ENCODE measurements around the gene OR51B5.
"Not testable (repeated sequence)": the region's sequence is repeated elsewhere in the genome, so short reads cannot be mapped to it uniquely, and the experiment has no call there.

OR51B5 gene

GRCh38 chr11:5364214-5364613 lies 20.9 kb upstream of the OR51B5 start:
- Histone ChIP-seq H3K4me1 (peaks cover 16% of the 10 kb centered on the region), H3K4me2 (peak overlapping the region; percentile 48), H3K36me3 (no peaks in the 10 kb centered on the region), H3K27ac (no peak overlapping the region), H3K4me3 (no peak overlapping the region), H3K27me3 (no peaks in the 10 kb centered on the region), H4K20me1 (no peaks in the 10 kb centered on the region), H3K9me3 (0 out of 2 replicates have a peak, but pooled peaks cover 4% of the 10 kb centered on the region), H3K9ac (no peak overlapping the region)
- no peak for TF ChIP-seq Cebpa-rat (IDR thresholded peaks at IDR 0.05)

- H3K4me2 ChIP-seq: peak overlapping the region; percentile 48; the same call in 1 of the 2 replicates
- 0 out of 2 replicates have a peak, but pooled peaks cover 4% of the 10 kb centered on the region for H3K9me3 ChIP-seq
- H3K27ac ChIP-seq: no peak overlapping the region
- TF ChIP-seq Cebpa-rat (IDR thresholded peaks at IDR 0.05): no peak
- peaks cover 16% of the 10 kb centered on the region for H3K4me1 ChIP-seq
- H3K9ac ChIP-seq: no peak overlapping the region
- no peak overlapping the region for H3K4me3 ChIP-seq
- H4K20me1 ChIP-seq: no peaks in the 10 kb centered on the region
- no peaks in the 10 kb centered on the region for H3K36me3 ChIP-seq
- no peaks in the 10 kb centered on the region for H3K27me3 ChIP-seq
Observed at GRCh38 chr11:5363679-5364078, 20.4 kb upstream of the OR51B5 start.

- H3K36me3 ChIP-seq: no peaks in the 10 kb centered on the region
- no peak overlapping the region for H3K9ac ChIP-seq
- no peak overlapping the region for H3K4me2 ChIP-seq
- TF ChIP-seq Cebpa-rat (IDR thresholded peaks at IDR 0.05): no peak
- H3K27me3 ChIP-seq: no peaks in the 10 kb centered on the region
- H3K4me1 ChIP-seq: peaks cover 16% of the 10 kb centered on the region
- no peak overlapping the region for H3K27ac ChIP-seq
- 0 out of 2 replicates have a peak, but pooled peaks cover 4% of the 10 kb centered on the region for H3K9me3 ChIP-seq
- no peaks in the 10 kb centered on the region for H4K20me1 ChIP-seq
- no peak overlapping the region for H3K4me3 ChIP-seq
Observed at GRCh38 chr11:5362017-5362625, 18.8 kb upstream of the OR51B5 start.

GRCh38 chr11:5356031-5356430 lies 12.7 kb upstream of the OR51B5 start:
- H3K27me3 ChIP-seq, H4K20me1 ChIP-seq, H3K4me1 ChIP-seq: not testable (repeated sequence)

GRCh38 chr11:5351208-5351607 lies 7.9 kb upstream of the OR51B5 start, which contains the start of gene OR51B6:
TSS of gene OR51B6 (plus strand) at chr11:5351508. CDS start at chr11:5351508, 0 bp downstream.
- Histone ChIP-seq H3K27ac (no peak within 1 kb of the TSS), H3K9me3 (no peaks in the 10 kb centered on the region), H3K4me1 (no peaks in the 10 kb centered on the region), H3K9ac (no peak within 1 kb of the TSS), H3K27me3 (no peaks in the 10 kb centered on the region), H3K36me3 (no peaks in the 10 kb centered on the region), H4K20me1 (no peaks in the 10 kb centered on the region), H3K4me2 (no peak within 1 kb of the TSS), H3K4me3 (no peak within 1 kb of the TSS)
- no peak for TF ChIP-seq Cebpa-rat (IDR thresholded peaks at IDR 0.05)

More at GRCh38 chr11:5356031-5356430, 12.7 kb upstream of the OR51B5 start:
- H3K27ac ChIP-seq, H3K4me3 ChIP-seq, H3K9ac ChIP-seq, H3K36me3 ChIP-seq, H3K9me3 ChIP-seq, H3K4me2 ChIP-seq: not testable (repeated sequence)

- Histone ChIP-seq H3K27me3 (no peaks in the 10 kb centered on the region), H3K4me1 (no peaks in the 10 kb centered on the region), H3K27ac (no peak overlapping the region), H3K9ac (no peak overlapping the region), H3K4me3 (no peak overlapping the region), H3K9me3 (no peaks in the 10 kb centered on the region), H3K4me2 (no peak overlapping the region), H4K20me1 (no peaks in the 10 kb centered on the region), H3K36me3 (no peaks in the 10 kb centered on the region)
- TF ChIP-seq Cebpa-rat (IDR thresholded peaks at IDR 0.05): no peak
Observed at GRCh38 chr11:5349550-5349949, 6.2 kb upstream of the OR51B5 start.

- H3K36me3 ChIP-seq: no peaks in the 10 kb centered on the region
- no peaks in the 10 kb centered on the region for H3K9me3 ChIP-seq
- H3K27ac ChIP-seq: no peak overlapping the region
- H3K4me1 ChIP-seq: no peaks in the 10 kb centered on the region
- no peaks in the 10 kb centered on the region for H4K20me1 ChIP-seq
- H3K4me2 ChIP-seq: no peak overlapping the region
- H3K4me3 ChIP-seq: no peak overlapping the region
- no peaks in the 10 kb centered on the region for H3K27me3 ChIP-seq
- no peak overlapping the region for H3K9ac ChIP-seq
- no peak for TF ChIP-seq Cebpa-rat (IDR thresholded peaks at IDR 0.05)
Observed at GRCh38 chr11:5348551-5349194, 5.3 kb upstream of the OR51B5 start.

GRCh38 chr11:5345831-5346230 lies 2.5 kb upstream of the OR51B5 start:
- Histone ChIP-seq H3K27ac (no peak overlapping the region), H3K9me3 (no peaks in the 10 kb centered on the region), H3K27me3 (no peaks in the 10 kb centered on the region), H3K4me2 (no peak overlapping the region), H3K9ac (no peak overlapping the region), H3K36me3 (no peaks in the 10 kb centered on the region), H3K4me3 (no peak overlapping the region), H3K4me1 (no peaks in the 10 kb centered on the region), H4K20me1 (no peaks in the 10 kb centered on the region)
- no peak for TF ChIP-seq Cebpa-rat (IDR thresholded peaks at IDR 0.05)

GRCh38 chr11:5339771-5340322 lies 3.5 kb downstream of the OR51B5 start:
- no peak overlapping the region for H3K27ac ChIP-seq
- H3K4me1 ChIP-seq: peaks cover 7% of the 10 kb centered on the region
- no peak overlapping the region for H3K4me2 ChIP-seq
- no peak overlapping the region for H3K9ac ChIP-seq
- no peaks in the 10 kb centered on the region for H3K36me3 ChIP-seq
- H3K27me3 ChIP-seq: no peaks in the 10 kb centered on the region
- no peak for TF ChIP-seq Cebpa-rat (IDR thresholded peaks at IDR 0.05)
- no peaks in the 10 kb centered on the region for H3K9me3 ChIP-seq
- H4K20me1 ChIP-seq: no peaks in the 10 kb centered on the region
- no peak overlapping the region for H3K4me3 ChIP-seq

GRCh38 chr11:5337253-5337652 lies 6.1 kb downstream of the OR51B5 start:
- H3K27me3 ChIP-seq, H3K9me3 ChIP-seq, H4K20me1 ChIP-seq, H3K27ac ChIP-seq, H3K4me1 ChIP-seq, H3K4me3 ChIP-seq, H3K9ac ChIP-seq, H3K4me2 ChIP-seq, H3K36me3 ChIP-seq: not testable (repeated sequence)

Measured in BLaER1 (cell line).